HepG2 (cell line): ENCODE results near the gene PACS2.

Source experiments
- ELF4 ChIP-seq: sonication (generic); formaldehyde crosslinking; IDR thresholded peaks from 2 replicates; pipeline ENCODE4 v1.5.0; 2020; ENCODE audit warnings: missing genetic modification reagents, mild to moderate bottlenecking, moderate library complexity, borderline replicate concordance
- EP300 ChIP-seq, 3 experiments: sonication (generic) in 1 of 3; formaldehyde crosslinking in 1 of 3; IDR thresholded peaks; 2 replicates each; pipeline versions ENCODE4 v1.5.1 to v1.6.1; 2011 to 2020; ENCODE audit warnings: low read depth in 2 of 3, low read length in 2 of 3, borderline replicate concordance in 1 of 3, improper control_type of control experiment in 1 of 3, mild to moderate bottlenecking in 1 of 3, missing genetic modification reagents in 1 of 3, moderate library complexity in 1 of 3
- EZH2 ChIP-seq: conservative IDR thresholded peaks from 2 replicates; pipeline ENCODE4 v1.6.1; 2012; ENCODE audit warnings: mild to moderate bottlenecking, low read depth, low read length, moderate library complexity
- FOXP1 ChIP-seq, 2 experiments: fragments of 450-650 bp in 1 of 2; IDR thresholded peaks; 2 replicates each; pipeline ENCODE4 v1.6.1; 2017 to 2018; ENCODE audit warnings: antibody characterized with exemption in 1 of 2
- HNRNPL ChIP-seq: fragments of 200-400 bp; formaldehyde crosslinking; IDR thresholded peaks from 2 replicates; pipeline ENCODE4 v1.6.1; 2017; ENCODE audit warnings: mild to moderate bottlenecking, low read depth, low read length
- KAT7 ChIP-seq: IDR thresholded peaks from 2 replicates; pipeline ENCODE4 v1.6.1; 2018; ENCODE audit warnings: borderline replicate concordance, missing compliant biosample characterization
- MAFG ChIP-seq: sonication (generic); formaldehyde crosslinking; IDR thresholded peaks from 2 replicates; pipeline ENCODE4 v1.5.1; 2020; ENCODE audit warnings: mild to moderate bottlenecking, missing genetic modification reagents
- SMAD3 ChIP-seq: sonication (generic); formaldehyde crosslinking; IDR thresholded peaks from 2 replicates; pipeline ENCODE4 v1.4.0; 2020; ENCODE audit warnings: missing genetic modification reagents
- ZFX ChIP-seq: sonication (generic); formaldehyde crosslinking; IDR thresholded peaks from 2 replicates; pipeline ENCODE4 v1.4.0; 2020; ENCODE audit warnings: mild to moderate bottlenecking, low read depth, missing genetic modification reagents, moderate library complexity
- ZNF331 ChIP-seq: sonication (generic); formaldehyde crosslinking; IDR thresholded peaks from 2 replicates; pipeline ENCODE4 v1.4.0; 2020; ENCODE audit warnings: missing genetic modification reagents
- ZNF484 ChIP-seq: sonication (generic); formaldehyde crosslinking; IDR thresholded peaks from 2 replicates; pipeline ENCODE4 v1.5.1; 2020; ENCODE audit warnings: mild to moderate bottlenecking, low read depth, missing genetic modification reagents, borderline replicate concordance
- TF ChIP-seq, protein P1 (sequence below): sonication (generic); formaldehyde crosslinking; IDR thresholded peaks from 2 replicates; pipeline ENCODE4 v1.5.0; 2020; ENCODE audit warnings: mild to moderate bottlenecking, missing genetic modification reagents, moderate library complexity
- TF ChIP-seq, protein P2 (sequence below): sonication (generic); formaldehyde crosslinking; IDR thresholded peaks from 2 replicates; pipeline ENCODE4 v1.5.1; 2020; ENCODE audit warnings: mild to moderate bottlenecking, missing genetic modification reagents, moderate library complexity

DNA sequence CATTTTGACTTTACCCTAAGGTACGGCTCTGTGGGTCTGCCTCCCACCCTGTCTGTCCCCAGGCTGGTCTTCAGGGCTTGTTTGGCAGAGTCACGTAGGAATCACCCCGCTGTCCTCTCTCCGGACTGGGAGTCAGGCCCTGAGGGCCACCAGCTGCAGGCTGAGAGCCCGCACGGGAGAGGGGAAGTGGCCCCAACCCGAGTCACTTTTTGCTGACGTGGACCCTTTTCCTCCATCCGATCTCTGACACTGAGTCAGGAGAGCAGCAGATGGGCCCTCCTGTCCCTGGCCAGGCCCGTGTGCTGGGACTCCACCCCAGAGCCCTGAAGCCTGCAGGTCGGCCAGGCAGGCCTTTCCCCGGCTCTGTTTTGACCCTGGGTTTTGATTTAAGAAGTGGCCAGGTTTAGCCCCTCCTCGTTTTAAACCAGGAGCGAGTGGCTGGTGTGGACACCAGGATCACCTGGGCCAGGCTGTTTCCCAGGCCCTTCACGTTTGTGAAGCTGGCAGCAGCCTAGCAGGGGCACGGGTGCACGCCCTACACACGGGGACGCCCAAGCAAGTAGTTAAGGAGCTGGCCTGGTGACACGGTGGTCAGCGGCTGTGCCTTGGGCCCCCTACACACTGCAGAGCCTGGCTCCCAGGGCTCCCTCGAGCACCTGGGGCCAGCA, 71.3 kb downstream of the PACS2 start:
- TF ChIP-seq ELF4 (CRISPR knock-in tag) (no peak), HNRNPL (no peak), MAFG (no peak), EP300 (IDR thresholded peaks at IDR 0.05; ENCODE audit: low read depth in 2 of 2, low read length in 2 of 2) (no peak), EP300 (CRISPR knock-in tag; IDR thresholded peaks at IDR 0.05; ENCODE audit: borderline replicate concordance) (no peak), ZFX (CRISPR knock-in tag) (no peak), ZNF331 (CRISPR knock-in tag) (no peak), SMAD3 (CRISPR knock-in tag) (no peak), FOXP1 (IDR thresholded peaks at IDR 0.05) (no peak), FOXP1 (CRISPR knock-in tag; IDR thresholded peaks at IDR 0.05) (no peak), EZH2 (no peak), KAT7 (CRISPR knock-in tag) (no peak), ZNF484 (CRISPR knock-in tag) (no peak)
- TF ChIP-seq, protein P1, sequence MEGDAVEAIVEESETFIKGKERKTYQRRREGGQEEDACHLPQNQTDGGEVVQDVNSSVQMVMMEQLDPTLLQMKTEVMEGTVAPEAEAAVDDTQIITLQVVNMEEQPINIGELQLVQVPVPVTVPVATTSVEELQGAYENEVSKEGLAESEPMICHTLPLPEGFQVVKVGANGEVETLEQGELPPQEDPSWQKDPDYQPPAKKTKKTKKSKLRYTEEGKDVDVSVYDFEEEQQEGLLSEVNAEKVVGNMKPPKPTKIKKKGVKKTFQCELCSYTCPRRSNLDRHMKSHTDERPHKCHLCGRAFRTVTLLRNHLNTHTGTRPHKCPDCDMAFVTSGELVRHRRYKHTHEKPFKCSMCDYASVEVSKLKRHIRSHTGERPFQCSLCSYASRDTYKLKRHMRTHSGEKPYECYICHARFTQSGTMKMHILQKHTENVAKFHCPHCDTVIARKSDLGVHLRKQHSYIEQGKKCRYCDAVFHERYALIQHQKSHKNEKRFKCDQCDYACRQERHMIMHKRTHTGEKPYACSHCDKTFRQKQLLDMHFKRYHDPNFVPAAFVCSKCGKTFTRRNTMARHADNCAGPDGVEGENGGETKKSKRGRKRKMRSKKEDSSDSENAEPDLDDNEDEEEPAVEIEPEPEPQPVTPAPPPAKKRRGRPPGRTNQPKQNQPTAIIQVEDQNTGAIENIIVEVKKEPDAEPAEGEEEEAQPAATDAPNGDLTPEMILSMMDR (CRISPR knock-in tag), result no peak
- TF ChIP-seq, protein P2, sequence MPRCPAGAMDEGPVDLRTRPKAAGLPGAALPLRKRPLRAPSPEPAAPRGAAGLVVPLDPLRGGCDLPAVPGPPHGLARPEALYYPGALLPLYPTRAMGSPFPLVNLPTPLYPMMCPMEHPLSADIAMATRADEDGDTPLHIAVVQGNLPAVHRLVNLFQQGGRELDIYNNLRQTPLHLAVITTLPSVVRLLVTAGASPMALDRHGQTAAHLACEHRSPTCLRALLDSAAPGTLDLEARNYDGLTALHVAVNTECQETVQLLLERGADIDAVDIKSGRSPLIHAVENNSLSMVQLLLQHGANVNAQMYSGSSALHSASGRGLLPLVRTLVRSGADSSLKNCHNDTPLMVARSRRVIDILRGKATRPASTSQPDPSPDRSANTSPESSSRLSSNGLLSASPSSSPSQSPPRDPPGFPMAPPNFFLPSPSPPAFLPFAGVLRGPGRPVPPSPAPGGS, result no peak
